IPS DF 4.7 (cell line): ENCODE results near the gene ISLR.

Source experiments
- DNase-seq: peaks from one replicate; pipeline ENCODE4 v3.0.0-alpha.2; 2013; ENCODE audit warnings: low spot score; ENCODE audit errors: extremely low read depth

The ISLR gene

GRCh38 chr15:74170875-74171578, 2.5 kb upstream of the ISLR start:
- DNase-seq: no peak

- no peak for DNase-seq
Observed at GRCh38 chr15:74171965-74172541, 1.5 kb upstream of the ISLR start.

GRCh38 chr15:74172701-74173379, 670 bp upstream of the ISLR start:
- no peak for DNase-seq

- DNase-seq: no peak
Observed at GRCh38 chr15:74174219-74174957, 878 bp downstream of the ISLR start.

GRCh38 chr15:74174958-74175253, 1.4 kb downstream of the ISLR start:
- no peak for DNase-seq

DNA sequence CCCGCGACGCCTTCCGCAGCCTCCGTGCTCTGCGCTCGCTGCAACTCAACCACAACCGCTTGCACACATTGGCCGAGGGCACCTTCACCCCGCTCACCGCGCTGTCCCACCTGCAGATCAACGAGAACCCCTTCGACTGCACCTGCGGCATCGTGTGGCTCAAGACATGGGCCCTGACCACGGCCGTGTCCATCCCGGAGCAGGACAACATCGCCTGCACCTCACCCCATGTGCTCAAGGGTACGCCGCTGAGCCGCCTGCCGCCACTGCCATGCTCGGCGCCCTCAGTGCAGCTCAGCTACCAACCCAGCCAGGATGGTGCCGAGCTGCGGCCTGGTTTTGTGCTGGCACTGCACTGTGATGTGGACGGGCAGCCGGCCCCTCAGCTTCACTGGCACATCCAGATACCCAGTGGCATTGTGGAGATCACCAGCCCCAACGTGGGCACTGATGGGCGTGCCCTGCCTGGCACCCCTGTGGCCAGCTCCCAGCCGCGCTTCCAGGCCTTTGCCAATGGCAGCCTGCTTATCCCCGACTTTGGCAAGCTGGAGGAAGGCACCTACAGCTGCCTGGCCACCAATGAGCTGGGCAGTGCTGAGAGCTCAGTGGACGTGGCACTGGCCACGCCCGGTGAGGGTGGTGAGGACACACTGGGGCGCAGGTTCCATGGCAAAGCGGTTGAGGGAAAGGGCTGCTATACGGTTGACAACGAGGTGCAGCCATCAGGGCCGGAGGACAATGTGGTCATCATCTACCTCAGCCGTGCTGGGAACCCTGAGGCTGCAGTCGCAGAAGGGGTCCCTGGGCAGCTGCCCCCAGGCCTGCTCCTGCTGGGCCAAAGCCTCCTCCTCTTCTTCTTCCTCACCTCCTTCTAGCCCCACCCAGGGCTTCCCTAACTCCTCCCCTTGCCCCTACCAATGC, 2.0 kb downstream of the ISLR start:
- DNase-seq: no peak

DNA sequence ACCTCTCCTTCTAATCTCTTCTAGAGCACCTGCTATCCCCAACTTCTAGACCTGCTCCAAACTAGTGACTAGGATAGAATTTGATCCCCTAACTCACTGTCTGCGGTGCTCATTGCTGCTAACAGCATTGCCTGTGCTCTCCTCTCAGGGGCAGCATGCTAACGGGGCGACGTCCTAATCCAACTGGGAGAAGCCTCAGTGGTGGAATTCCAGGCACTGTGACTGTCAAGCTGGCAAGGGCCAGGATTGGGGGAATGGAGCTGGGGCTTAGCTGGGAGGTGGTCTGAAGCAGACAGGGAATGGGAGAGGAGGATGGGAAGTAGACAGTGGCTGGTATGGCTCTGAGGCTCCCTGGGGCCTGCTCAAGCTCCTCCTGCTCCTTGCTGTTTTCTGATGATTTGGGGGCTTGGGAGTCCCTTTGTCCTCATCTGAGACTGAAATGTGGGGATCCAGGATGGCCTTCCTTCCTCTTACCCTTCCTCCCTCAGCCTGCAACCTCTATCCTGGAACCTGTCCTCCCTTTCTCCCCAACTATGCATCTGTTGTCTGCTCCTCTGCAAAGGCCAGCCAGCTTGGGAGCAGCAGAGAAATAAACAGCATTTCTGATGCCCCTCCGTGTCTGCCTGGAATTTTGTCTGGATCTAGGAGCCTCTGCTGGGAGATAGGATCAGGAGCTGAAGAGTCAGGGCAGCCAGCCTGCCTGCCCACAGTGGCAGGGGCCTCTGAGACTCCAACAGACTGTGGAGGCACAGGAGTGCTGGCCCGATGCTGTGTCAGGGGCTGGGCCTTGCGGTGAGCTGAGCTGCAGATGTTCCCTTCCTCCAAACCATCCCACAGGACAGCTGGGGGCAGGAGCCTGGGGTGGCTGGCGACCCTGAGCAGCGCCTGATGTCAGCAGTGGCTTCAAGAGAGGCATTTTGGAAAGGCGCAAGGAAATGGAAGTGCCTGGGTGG, 3.0 kb downstream of the ISLR start:
- no peak for DNase-seq

DNA sequence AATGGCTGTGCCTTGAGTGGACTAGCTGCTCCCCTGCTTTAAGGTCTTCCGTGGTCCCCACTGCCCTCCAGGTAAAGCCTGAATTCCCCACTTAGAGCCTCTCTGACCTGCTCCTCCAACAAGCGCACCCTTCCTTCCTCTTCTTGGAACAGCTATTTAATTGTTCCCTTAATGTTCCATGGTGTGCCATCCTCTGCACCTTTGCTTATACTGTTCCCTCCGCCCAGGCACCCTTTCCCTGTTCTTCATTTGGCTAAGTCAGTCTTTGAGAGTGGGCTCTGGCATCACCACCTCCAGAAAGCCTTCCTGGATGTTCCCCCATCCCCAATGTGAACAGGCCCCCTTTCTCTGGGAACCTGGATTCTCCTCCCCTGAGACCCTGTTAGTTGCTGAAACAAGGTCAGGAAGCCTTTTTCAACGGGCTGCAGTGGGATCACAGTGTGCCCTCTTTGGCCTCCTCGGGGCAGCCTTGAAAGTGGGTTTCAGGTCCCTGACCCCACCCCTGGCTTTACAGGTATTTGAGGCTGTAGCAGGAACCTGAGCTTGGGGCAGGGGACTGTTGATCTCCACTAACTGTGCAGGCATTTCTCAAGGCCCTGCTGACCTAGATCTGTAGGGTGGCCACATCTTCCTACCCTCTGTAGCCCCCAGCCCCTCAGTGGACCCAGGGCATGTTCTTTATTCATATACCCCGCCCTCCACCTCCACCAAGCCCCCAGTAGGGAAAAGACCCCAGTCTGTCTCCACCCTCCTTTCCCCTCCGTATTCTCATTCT, 5.0 kb downstream of the ISLR start:
- no peak for DNase-seq

- DNase-seq: no peak
Observed at GRCh38 chr15:74179101-74179841, 5.8 kb downstream of the ISLR start.

- DNase-seq: no peak
Observed at GRCh38 chr15:74179983-74180880, 6.7 kb downstream of the ISLR start.

DNA sequence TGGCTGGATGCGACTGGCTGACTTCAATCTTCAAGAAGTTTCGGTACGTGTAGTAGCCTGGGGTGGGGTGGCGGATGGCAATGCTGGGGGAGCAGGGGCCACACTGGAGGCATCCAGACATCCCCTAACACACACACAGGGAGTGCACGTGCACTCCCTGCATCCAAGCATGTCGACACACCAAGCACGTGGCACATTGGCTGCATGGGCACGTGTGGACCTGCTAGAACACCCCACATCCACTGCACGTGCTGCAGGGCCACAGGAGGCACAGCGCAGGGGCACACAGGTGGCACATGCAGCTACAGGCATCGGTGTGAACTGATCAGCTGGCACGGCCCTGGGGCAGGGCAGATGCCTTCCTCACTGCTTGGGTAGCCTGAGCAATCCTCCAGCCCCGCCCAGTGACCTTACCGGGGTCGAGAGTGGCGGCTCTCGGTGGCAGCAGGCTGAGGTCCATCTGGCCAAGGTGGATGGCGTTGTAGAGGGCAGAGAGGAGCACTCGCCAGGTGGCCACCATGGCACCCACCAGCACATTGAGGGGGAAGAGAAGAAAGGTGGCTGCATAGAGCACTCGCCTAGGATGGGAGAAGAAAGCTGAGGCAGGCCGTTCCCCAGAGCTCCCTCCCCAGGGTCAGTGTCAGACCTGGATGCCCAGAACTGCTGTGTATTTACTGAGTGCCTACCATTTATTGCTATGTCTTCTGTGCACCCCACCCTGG, 7.5 kb downstream of the ISLR start:
- no peak for DNase-seq

DNA sequence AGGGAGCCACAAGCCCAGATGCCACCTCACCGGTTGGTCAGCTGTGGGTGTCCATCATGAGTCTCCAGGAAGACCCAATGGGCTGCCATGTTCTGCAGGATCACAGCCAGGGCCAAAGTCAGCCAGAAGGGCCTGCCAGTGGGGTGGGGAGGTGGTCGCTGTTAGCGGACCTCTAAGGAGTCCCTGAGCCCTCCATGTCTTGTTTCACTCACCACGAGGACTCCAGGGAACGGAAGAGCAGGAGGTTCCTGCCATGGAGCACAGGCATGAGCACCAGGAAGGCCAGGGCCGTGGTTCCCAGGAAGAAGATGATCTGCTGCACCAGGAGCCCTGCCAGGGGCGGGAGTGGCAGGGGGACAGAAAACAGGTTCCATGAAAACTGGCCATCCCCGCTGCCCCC, 8.6 kb downstream of the ISLR start:
- no peak for DNase-seq

GRCh38 chr15:74184582-74185091, 11.1 kb downstream of the ISLR start:
- DNase-seq: no peak

DNA sequence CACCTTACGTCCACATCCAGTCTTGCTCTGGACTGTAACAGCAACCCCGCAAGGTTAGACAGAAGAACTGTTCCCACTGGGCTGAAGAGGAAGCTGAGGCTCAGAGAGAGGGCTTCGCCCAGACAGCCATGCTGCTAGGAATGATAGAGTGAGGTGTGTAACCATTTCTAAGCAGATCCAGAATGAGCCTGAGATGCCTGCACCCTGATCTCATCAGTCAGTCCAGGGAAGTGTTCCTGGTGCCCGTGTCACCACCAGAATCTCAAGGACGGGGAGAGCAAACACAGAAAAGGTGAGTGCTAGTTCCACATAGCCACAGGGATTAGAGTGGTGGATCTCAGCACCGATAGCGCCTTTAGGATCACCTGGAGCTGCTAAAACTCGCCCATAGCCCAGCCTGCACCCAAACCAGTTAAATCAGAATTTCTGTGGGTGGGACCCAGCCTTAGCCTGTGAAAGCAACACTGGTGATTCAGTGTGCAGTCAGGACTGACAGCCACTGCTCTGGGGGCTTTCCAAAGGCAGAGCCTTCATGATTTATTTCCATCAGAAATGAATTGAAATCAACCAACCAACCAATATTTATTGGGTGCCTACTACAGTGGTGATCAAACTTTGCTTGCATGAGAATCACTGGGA, 12.3 kb downstream of the ISLR start:
- no peak for DNase-seq

- no peak for DNase-seq
Observed at GRCh38 chr15:74188216-74188615, 14.7 kb downstream of the ISLR start.

GRCh38 chr15:74191798-74192197, 18.3 kb downstream of the ISLR start:
- DNase-seq: no peak
